Fibroblast of lung (primary cell): Measurements from ENCODE around the gene DBT.

Source experiments
- CTCF ChIP-seq, 2 donors: IDR thresholded peaks in 1 of 2; conservative IDR thresholded peaks in 1 of 2; 1 replicate in 1 of 2; 2 replicates in 1 of 2; pipeline ENCODE4 v1.5.1; 2011 to 2012; ENCODE audit warnings: low read length in 2 of 2, control low read depth in 1 of 2, inconsistent platforms in 1 of 2, low read depth in 1 of 2, mild to moderate bottlenecking in 1 of 2
- EZH2 ChIP-seq: IDR thresholded peaks from 2 replicates; pipeline ENCODE4 v1.5.1; 2012; ENCODE audit warnings: low read length, control low read depth, mild to moderate bottlenecking; ENCODE audit errors: missing control alignments

GRCh38 chr1:100178091-100178490 lies 71.5 kb downstream of the DBT start, which contains the start of gene LRRC39:
- TF ChIP-seq CTCF (conservative IDR thresholded peaks at IDR 0.05 in 1 of 2, IDR thresholded peaks at IDR 0.05 in 1 of 2; ENCODE audit: low read depth in 1 of 2, low read length in 2 of 2) (no peak), EZH2 (no peak)
